Glutamatergic neuron (in vitro differentiated cells): ENCODE measurements around the gene LIN9. TPM values are rescaled to one million over a fixed set of nuclear protein-coding genes. Genes with fewer than 3 reads are reported as not detected.

Experiments used
- DNase-seq: peaks from one replicate; pipeline ENCODE4 v3.0.0; 2022
- H3K27ac Mint-ChIP-seq: one replicate; pipeline ENCODE4 v1.8.0; 2020; ENCODE audit warnings: mild to moderate bottlenecking, mixed read lengths, inconsistent platforms; ENCODE audit not compliant: unreplicated experiment
- H3K27me3 Mint-ChIP-seq: one replicate; pipeline ENCODE4 v1.8.0; 2020; ENCODE audit warnings: mild to moderate bottlenecking, moderate library complexity, mixed read lengths, inconsistent platforms; ENCODE audit not compliant: unreplicated experiment
- H3K36me3 Mint-ChIP-seq: one replicate; pipeline ENCODE4 v1.8.0; 2020; ENCODE audit warnings: mild to moderate bottlenecking, mixed read lengths, inconsistent platforms; ENCODE audit not compliant: unreplicated experiment
- H3K4me1 Mint-ChIP-seq: one replicate; pipeline ENCODE4 v1.8.0; 2020; ENCODE audit warnings: mild to moderate bottlenecking, low read depth, mixed read lengths, inconsistent platforms; ENCODE audit not compliant: unreplicated experiment
- H3K4me3 Mint-ChIP-seq: one replicate; pipeline ENCODE4 v1.8.0; 2020; ENCODE audit warnings: mild to moderate bottlenecking, mixed read lengths, inconsistent platforms; ENCODE audit not compliant: unreplicated experiment
- H3K9me3 Mint-ChIP-seq: one replicate; pipeline ENCODE4 v1.8.0; 2020; ENCODE audit warnings: mild to moderate bottlenecking, moderate library complexity, mixed read lengths, inconsistent platforms; ENCODE audit not compliant: unreplicated experiment
- CTCF ChIP-seq: fragments of 200-600 bp; sonication (generic); IDR thresholded peaks from one replicate; pipeline ENCODE4 v1.5.0; 2021; ENCODE audit not compliant: partially characterized antibody, unreplicated experiment
- total RNA-seq: library from RNA; stranded (reverse); fragmentation: NEBNext Ultra II Directional; extraction: Animal tissue kit (Norgen Biotek cat#: 25700); gene quantifications from one replicate; pipeline ENCODE4 v1.2.1, GENCODE V29; 2021; ENCODE audit not compliant: unreplicated experiment

Gene LIN9
- total RNA-seq, 1 donor from 2014 or later, result 7.1 TPM

- Mint-ChIP-seq H3K27me3 (peaks cover 17% of the 10 kb centered on the region), H3K4me1 (peaks cover 52% of the 10 kb centered on the region), H3K9me3 (peaks cover 20% of the 10 kb centered on the region), H3K27ac (peak overlapping the region; percentile 98), H3K4me3 (peak overlapping the region; percentile 35), H3K36me3 (no peaks in the 10 kb centered on the region)
- no peak for DNase-seq
- TF ChIP-seq CTCF, result no peak
Measured at GRCh38 chr1:226353698-226354525, 44.9 kb upstream of the LIN9 start.

GRCh38 chr1:226351709-226352108 is 42.7 kb upstream of the LIN9 start:
- no peak for DNase-seq
- peaks cover 38% of the 10 kb centered on the region for H3K4me1 Mint-ChIP-seq
- TF ChIP-seq CTCF, result no peak
- no peaks in the 10 kb centered on the region for H3K36me3 Mint-ChIP-seq
- H3K9me3 Mint-ChIP-seq, result peaks cover 16% of the 10 kb centered on the region
- H3K4me3 Mint-ChIP-seq, result no peak overlapping the region
- no peak overlapping the region for H3K27ac Mint-ChIP-seq
- peaks cover 15% of the 10 kb centered on the region for H3K27me3 Mint-ChIP-seq

- H3K4me3 Mint-ChIP-seq, result no peak overlapping the region
- peaks cover 7% of the 10 kb centered on the region for H3K27me3 Mint-ChIP-seq
- no peak overlapping the region for H3K27ac Mint-ChIP-seq
- no peak for TF ChIP-seq CTCF
- H3K9me3 Mint-ChIP-seq, result peaks cover 4% of the 10 kb centered on the region
- DNase-seq, result no peak
- H3K4me1 Mint-ChIP-seq, result peaks cover 27% of the 10 kb centered on the region
- no peaks in the 10 kb centered on the region for H3K36me3 Mint-ChIP-seq
Measured at GRCh38 chr1:226350519-226350865, 41.5 kb upstream of the LIN9 start.

- no peak for TF ChIP-seq CTCF
- H3K4me3 Mint-ChIP-seq, result no peak overlapping the region
- H3K27me3 Mint-ChIP-seq, result peaks cover 6% of the 10 kb centered on the region
- no peak overlapping the region for H3K27ac Mint-ChIP-seq
- peaks cover 3% of the 10 kb centered on the region for H3K36me3 Mint-ChIP-seq
- H3K4me1 Mint-ChIP-seq, result peaks cover 24% of the 10 kb centered on the region
- peaks cover 1% of the 10 kb centered on the region for H3K9me3 Mint-ChIP-seq
- no peak for DNase-seq
Measured at GRCh38 chr1:226349801-226350518, 41.0 kb upstream of the LIN9 start.

GRCh38 chr1:226349081-226349480 is 40.1 kb upstream of the LIN9 start:
- TF ChIP-seq CTCF, result no peak
- Mint-ChIP-seq H3K4me1 (peaks cover 22% of the 10 kb centered on the region), H3K4me3 (no peak overlapping the region), H3K27me3 (peaks cover 3% of the 10 kb centered on the region), H3K27ac (no peak overlapping the region), H3K9me3 (peaks cover 1% of the 10 kb centered on the region), H3K36me3 (peaks cover 4% of the 10 kb centered on the region)
- DNase-seq, result no peak
